CD4-positive, alpha-beta T cell treated with Interleukin-2 at 100 ng/mL for 4 hours (primary cell): Measurements from ENCODE around the gene DCHS1.
A peak's percentile ranks its signal among the peaks of the same experiment; 100 is the strongest.

Experiments used
- DNase-seq: peaks from one replicate; pipeline ENCODE4 v3.0.0-alpha.2; 2020; ENCODE audit warnings: low spot score

The DCHS1 gene

GRCh38 chr11:6611092-6611962 is 44.3 kb downstream of the DCHS1 start:
- peak; percentile 26 for DNase-seq

DNA sequence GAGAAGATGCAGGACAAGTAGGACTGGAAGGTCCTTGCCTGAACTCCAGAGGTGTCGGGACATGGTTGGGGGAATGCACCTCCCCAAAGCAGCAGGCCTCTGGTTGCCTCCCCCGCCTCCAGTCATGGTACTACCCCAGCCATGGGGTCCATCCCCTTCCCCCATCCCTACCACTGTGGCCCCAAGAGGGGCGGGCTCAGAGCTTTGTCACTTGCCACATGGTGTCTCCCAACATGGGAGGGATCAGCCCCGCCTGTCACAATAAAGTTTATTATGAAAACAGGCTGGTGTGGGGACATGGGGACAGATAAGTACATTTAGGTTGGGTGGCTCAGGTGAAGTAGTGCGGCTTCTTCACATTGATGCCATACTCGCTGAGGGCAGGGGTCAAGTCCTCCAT is 45.0 kb downstream of the DCHS1 start:
- no peak for DNase-seq

DNA sequence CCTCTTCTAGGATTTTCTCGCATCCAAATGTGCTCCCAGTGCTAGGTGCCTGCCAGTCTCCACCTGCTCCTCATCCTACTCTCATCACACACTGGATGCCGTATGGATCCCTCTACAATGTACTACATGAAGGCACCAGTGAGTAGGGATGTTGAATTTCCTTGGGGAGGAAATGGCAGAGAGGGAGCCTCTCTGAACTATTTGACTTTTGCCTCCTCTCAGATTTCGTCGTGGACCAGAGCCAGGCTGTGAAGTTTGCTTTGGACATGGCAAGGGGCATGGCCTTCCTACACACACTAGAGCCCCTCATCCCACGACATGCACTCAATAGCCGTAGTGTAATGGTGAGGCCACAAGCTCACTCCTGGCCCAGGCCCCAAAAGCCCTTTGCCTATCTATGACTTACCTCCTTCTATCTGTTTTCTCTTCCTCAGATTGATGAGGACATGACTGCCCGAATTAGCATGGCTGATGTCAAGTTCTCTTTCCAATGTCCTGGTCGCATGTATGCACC is 46.0 kb downstream of the DCHS1 start:
- no peak for DNase-seq

GRCh38 chr11:6608726-6609501 is 46.7 kb downstream of the DCHS1 start:
- DNase-seq = no peak

DNA sequence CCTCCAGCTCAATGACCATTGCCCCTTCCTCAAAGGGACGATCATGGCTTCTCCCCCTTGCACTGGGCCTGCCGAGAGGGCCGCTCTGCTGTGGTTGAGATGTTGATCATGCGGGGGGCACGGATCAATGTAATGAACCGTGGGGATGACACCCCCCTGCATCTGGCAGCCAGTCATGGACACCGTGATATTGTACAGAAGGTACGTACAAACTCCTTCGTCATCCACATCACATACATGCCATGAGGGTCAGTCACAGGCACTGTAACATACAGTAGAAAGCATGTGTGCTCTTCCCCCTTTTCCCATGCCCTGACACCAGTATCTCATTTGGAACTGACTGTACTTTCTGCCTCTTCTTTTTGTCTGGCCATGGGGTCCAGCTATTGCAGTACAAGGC is 47.6 kb downstream of the DCHS1 start:
- no peak for DNase-seq

GRCh38 chr11:6607190-6607795 is 48.3 kb downstream of the DCHS1 start:
- DNase-seq = no peak

DNA sequence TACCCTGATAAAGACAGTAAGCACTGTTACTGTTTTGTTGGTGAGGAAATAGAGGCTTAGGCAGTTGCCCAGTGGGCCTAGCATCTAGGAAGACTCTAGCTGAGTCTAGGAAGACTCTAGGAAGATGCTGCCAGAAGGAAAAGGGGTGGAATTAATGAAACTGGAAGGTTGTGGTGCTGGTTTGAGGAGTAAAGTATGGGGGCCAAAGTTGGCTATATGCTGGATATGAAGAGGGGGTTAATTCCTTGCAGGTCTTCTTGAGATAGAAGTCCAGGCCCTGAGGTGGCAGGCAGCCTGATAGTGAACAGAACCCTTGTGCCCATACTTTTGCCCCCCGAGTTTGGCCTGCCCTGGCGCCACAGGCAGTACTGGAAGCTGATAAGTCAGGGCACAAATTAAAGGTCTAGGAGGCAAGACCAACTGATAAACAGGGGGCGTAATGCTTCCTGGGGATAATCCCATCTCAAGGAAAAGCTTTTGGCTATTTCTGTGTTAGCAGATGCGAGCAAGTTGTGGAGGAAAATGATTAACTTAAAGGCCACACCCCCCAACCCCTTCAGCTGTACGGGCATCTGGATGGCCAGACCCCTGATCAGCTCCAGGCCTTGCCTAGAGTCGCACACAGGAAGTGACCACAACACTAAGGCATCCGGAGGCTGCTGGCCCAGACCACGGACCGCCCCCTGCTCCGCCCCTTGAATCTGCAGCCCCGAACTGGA is 49.0 kb downstream of the DCHS1 start:
- DNase-seq = peak; percentile 50

GRCh38 chr11:6604790-6605189 is 50.8 kb downstream of the DCHS1 start:
- no peak for DNase-seq

GRCh38 chr11:6604081-6604626 is 51.5 kb downstream of the DCHS1 start:
- DNase-seq = peak; percentile 69

GRCh38 chr11:6603287-6604080 is 52.1 kb downstream of the DCHS1 start, which contains the start of the genes ILK and RRP8:
ILK (plus strand) TSS chr11:6603774; CDS start chr11:6604272, 498 bp downstream.
RRP8 (minus strand) TSS chr11:6603616; CDS start chr11:6603502, 114 bp downstream.
- DNase-seq = peak; percentile 94

- no peak for DNase-seq
Measured at GRCh38 chr11:6602096-6602940, 53.3 kb downstream of the DCHS1 start.

- DNase-seq = no peak
Measured at GRCh38 chr11:6601041-6601461, 54.6 kb downstream of the DCHS1 start.

DNA sequence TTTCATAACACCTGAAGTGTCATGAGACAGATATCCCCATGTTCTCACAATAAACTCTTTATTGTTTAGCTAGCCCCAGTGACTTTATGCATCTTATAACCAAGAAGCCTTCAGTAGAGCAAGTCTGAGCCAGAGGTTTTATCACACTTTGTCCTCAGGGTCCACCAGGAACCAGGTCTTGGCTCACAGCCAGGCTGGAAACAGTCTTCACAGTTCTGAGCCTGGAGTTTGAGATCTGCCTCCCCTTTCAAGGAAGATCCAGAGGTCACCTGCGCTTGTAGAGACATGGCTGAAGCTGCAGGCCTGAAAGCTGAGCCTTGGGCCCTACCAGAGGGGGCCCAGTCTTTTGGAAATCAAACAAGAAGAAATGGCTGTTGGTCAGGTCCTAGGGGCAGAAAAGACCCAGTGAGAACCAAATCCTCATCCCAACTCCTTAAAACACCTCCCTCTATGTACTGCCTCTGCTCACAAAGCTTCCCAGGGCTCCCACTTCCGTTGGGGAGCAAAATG is 55.7 kb downstream of the DCHS1 start:
- no peak for DNase-seq

- no peak for DNase-seq
Measured at GRCh38 chr11:6599449-6599848, 56.2 kb downstream of the DCHS1 start.

GRCh38 chr11:6598555-6598954 is 57.1 kb downstream of the DCHS1 start:
- no peak for DNase-seq

DNA sequence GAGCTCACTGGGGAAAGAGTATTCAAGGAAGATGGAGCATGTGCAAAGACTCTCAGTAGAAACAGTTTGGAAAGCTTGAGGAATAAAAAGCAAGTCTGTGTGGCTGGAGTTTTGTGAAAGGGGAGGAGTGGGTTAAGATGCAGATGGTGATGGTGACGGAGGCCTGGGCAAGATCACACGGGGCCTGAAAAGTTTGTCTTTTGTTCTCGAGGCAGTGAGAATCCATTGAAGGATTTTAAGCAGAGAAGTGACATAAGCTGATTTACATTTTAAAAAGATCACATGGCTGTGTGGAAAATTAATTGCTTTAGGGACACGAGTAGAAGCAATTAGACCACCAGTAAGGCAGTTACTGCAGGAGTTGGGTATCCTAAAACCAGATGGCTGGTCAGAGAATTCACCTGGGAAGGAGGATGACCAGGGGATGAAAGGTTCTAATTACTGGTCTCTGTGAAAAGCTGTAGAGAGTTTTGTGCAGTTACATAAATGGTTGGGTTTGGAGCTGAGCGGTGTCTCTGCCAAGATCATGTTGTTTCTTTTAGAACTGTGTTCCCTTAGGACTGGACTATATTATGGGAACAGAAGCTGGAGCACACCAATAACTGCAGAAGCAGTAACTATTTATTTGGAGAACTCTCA is 59.3 kb downstream of the DCHS1 start:
- no peak for DNase-seq

DNA sequence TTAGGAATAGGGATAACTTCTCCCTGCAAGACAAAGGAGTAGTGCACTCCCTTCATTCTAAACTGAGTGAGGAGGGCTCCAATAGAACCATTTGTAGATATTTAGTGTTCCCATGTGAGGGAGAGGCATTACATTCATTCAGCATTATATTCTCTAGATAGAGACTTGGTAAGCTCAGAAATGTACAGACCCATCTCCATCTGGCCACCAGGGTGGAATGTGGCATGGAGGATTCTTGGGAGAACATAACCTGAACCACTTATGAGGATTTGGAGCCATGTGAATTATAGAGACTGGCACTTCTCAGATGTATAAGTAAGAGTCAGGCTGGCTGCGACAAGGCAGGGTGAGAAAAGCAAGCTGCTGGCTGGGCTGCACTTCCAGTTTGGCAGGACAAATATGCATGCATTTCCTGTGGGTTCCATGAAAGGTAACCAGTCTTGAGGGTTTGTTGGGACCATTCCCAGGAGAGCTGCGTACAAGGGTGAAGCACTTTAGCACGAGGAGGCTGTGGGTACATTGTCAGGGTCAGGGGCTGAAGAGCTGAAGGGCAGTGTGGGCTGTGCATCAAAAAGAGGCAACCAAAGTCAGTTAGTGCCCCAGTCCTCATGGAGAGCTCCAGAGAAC is 61.4 kb downstream of the DCHS1 start:
- DNase-seq = no peak

GRCh38 chr11:6588018-6588417 is 67.6 kb downstream of the DCHS1 start:
- no peak for DNase-seq
